Gastroesophageal sphincter (tissue), 3 donors: ENCODE results near the gene ABLIM2.

ENCODE experiments used
- CTCF ChIP-seq, 4 experiments: fragments of 200-600 bp in 2 of 4; fragments of 450-650 bp in 2 of 4; sonication (generic) in 1 of 4; IDR thresholded peaks; one replicate each; pipeline ENCODE4 v1.5.1; 2017 to 2019; ENCODE audit warnings: antibody characterized with exemption in 4 of 4, mild to moderate bottlenecking in 2 of 4, moderate library complexity in 2 of 4
- EP300 ChIP-seq: sonication (generic); formaldehyde crosslinking; IDR thresholded peaks from one replicate; pipeline ENCODE4 v1.6.1; 2017; ENCODE audit warnings: antibody characterized with exemption, mild to moderate bottlenecking
- POLR2A ChIP-seq, 2 donors: fragments of 450-650 bp; IDR thresholded peaks; one replicate each; pipeline ENCODE4 v1.6.1; 2017; ENCODE audit warnings: antibody characterized with exemption in 2 of 2, mild to moderate bottlenecking in 2 of 2, moderate library complexity in 1 of 2

- TF ChIP-seq POLR2A (IDR thresholded peaks at IDR 0.05) (no peak), CTCF (IDR thresholded peaks at IDR 0.05) (no peak), EP300 (no peak)
These were observed 21.9 kb upstream of the ABLIM2 start for GRCh38 chr4:8180310-8181093.
